RWPE2 (cell line): ENCODE data around the gene VIL1.

ENCODE experiments used
- ATAC-seq: fragments of 200-7000 bp; cut with Tn5 transposase; 3 replicates; pipeline ENCODE4 v1.9.1; 2021; ENCODE audit warnings: low read depth
- DNase-seq: peaks from one replicate; pipeline ENCODE4 v3.0.0-alpha.2; 2020; ENCODE audit warnings: low spot score
- H3K27ac ChIP-seq: fragments of 450-650 bp; 2 replicates; pipeline ENCODE4 v1.5.1; 2017; ENCODE audit warnings: mild to moderate bottlenecking; ENCODE audit not compliant: poor library complexity, severe bottlenecking
- H3K27me3 ChIP-seq: fragments of 250-450 bp; sonication (Bioruptor Pico); 2 replicates; pipeline ENCODE4 v1.5.1; 2021; ENCODE audit warnings: mild to moderate bottlenecking, moderate library complexity; ENCODE audit not compliant: insufficient read depth, poor library complexity, severe bottlenecking
- H3K36me3 ChIP-seq: fragments of 250-450 bp; sonication (Bioruptor Pico); 2 replicates; pipeline ENCODE4 v1.5.1; 2020; ENCODE audit warnings: low read depth, mild to moderate bottlenecking, moderate library complexity
- H3K4me1 ChIP-seq: fragments of 250-450 bp; sonication (Bioruptor Pico); 2 replicates; pipeline ENCODE4 v1.5.1; 2021; ENCODE audit warnings: mild to moderate bottlenecking, moderate library complexity; ENCODE audit not compliant: insufficient read depth, poor library complexity, severe bottlenecking
- H3K4me3 ChIP-seq: fragments of 250-450 bp; sonication (Bioruptor Pico); 2 replicates; pipeline ENCODE4 v1.5.1; 2021; ENCODE audit warnings: mild to moderate bottlenecking, moderate library complexity; ENCODE audit not compliant: severe bottlenecking
- H3K9me3 ChIP-seq: fragments of 250-450 bp; sonication (Bioruptor Pico); 2 replicates; pipeline ENCODE4 v1.5.1; 2021; ENCODE audit warnings: mild to moderate bottlenecking, moderate library complexity; ENCODE audit not compliant: severe bottlenecking
- CTCF ChIP-seq: fragments of 450-650 bp; IDR thresholded peaks from one replicate; pipeline ENCODE4 v1.5.1; 2017; ENCODE audit warnings: mild to moderate bottlenecking, moderate library complexity; ENCODE audit not compliant: poor library complexity, severe bottlenecking

Gene VIL1

GRCh38 chr2:218435003-218435982 lies 16.4 kb downstream of the VIL1 start:
- Histone ChIP-seq H3K27ac (no peak overlapping the region), H3K27me3 (no peaks in the 10 kb centered on the region), H3K36me3 (no peaks in the 10 kb centered on the region), H3K4me1 (no peaks in the 10 kb centered on the region), H3K4me3 (no peak overlapping the region), H3K9me3 (no peaks in the 10 kb centered on the region)
- DNase-seq: no peak
- ATAC-seq: 0 out of 3 replicates have a peak, but pooled peaks have one; percentile 11
- no peak for TF ChIP-seq CTCF

- no peak overlapping the region for H3K4me3 ChIP-seq
- ATAC-seq: no peak; the same call in 2 of the 3 replicates
- no peaks in the 10 kb centered on the region for H3K4me1 ChIP-seq
- no peaks in the 10 kb centered on the region for H3K9me3 ChIP-seq
- no peak for TF ChIP-seq CTCF
- no peaks in the 10 kb centered on the region for H3K27me3 ChIP-seq
- no peak for DNase-seq
- H3K27ac ChIP-seq: no peak overlapping the region
- H3K36me3 ChIP-seq: no peaks in the 10 kb centered on the region
These were observed 18.1 kb downstream of the VIL1 start for GRCh38 chr2:218436992-218437391.

- TF ChIP-seq CTCF: no peak
- ATAC-seq (no peak), DNase-seq (no peak)
- H3K27me3 ChIP-seq: no peaks in the 10 kb centered on the region
- no peaks in the 10 kb centered on the region for H3K4me1 ChIP-seq
- no peak overlapping the region for H3K27ac ChIP-seq
- H3K4me3 ChIP-seq: no peak overlapping the region
- no peaks in the 10 kb centered on the region for H3K36me3 ChIP-seq
- no peaks in the 10 kb centered on the region for H3K9me3 ChIP-seq
These were observed 19.0 kb downstream of the VIL1 start for GRCh38 chr2:218437969-218438368.

- DNase-seq (no peak), ATAC-seq (no peak)
- Histone ChIP-seq H3K27ac (no peak overlapping the region), H3K9me3 (no peaks in the 10 kb centered on the region), H3K27me3 (no peaks in the 10 kb centered on the region), H3K4me1 (no peaks in the 10 kb centered on the region), H3K4me3 (no peak overlapping the region), H3K36me3 (no peaks in the 10 kb centered on the region)
- no peak for TF ChIP-seq CTCF
These were observed 19.7 kb downstream of the VIL1 start for GRCh38 chr2:218438596-218438995.

- Histone ChIP-seq H3K9me3 (no peaks in the 10 kb centered on the region), H3K4me1 (peaks cover 2% of the 10 kb centered on the region), H3K4me3 (no peak overlapping the region), H3K36me3 (peaks cover 10% of the 10 kb centered on the region), H3K27me3 (no peaks in the 10 kb centered on the region), H3K27ac (no peak overlapping the region)
- ATAC-seq (no peak), DNase-seq (no peak)
- no peak for TF ChIP-seq CTCF
These were observed 25.9 kb downstream of the VIL1 start for GRCh38 chr2:218444692-218445357.
